HFF-Myc (cell line): ENCODE data around the gene GINS1.

ENCODE experiments used
- DNase-seq: peaks from one replicate; pipeline ENCODE4 v3.0.0-alpha.2; 2011; ENCODE audit warnings: low read depth; ENCODE audit errors: extremely low read depth
- H3K4me3 ChIP-seq: replicated peaks from 2 replicates; pipeline ENCODE4 v1.5.1; 2011; ENCODE audit warnings: low read depth, mild to moderate bottlenecking, control low read depth, low read length
- TF ChIP-seq, protein P1 (sequence below): IDR thresholded peaks from 2 replicates; pipeline ENCODE4 v1.5.1; 2012; ENCODE audit warnings: mild to moderate bottlenecking, low read depth, low read length, control low read depth; ENCODE audit errors: missing control alignments

The GINS1 gene

DNA sequence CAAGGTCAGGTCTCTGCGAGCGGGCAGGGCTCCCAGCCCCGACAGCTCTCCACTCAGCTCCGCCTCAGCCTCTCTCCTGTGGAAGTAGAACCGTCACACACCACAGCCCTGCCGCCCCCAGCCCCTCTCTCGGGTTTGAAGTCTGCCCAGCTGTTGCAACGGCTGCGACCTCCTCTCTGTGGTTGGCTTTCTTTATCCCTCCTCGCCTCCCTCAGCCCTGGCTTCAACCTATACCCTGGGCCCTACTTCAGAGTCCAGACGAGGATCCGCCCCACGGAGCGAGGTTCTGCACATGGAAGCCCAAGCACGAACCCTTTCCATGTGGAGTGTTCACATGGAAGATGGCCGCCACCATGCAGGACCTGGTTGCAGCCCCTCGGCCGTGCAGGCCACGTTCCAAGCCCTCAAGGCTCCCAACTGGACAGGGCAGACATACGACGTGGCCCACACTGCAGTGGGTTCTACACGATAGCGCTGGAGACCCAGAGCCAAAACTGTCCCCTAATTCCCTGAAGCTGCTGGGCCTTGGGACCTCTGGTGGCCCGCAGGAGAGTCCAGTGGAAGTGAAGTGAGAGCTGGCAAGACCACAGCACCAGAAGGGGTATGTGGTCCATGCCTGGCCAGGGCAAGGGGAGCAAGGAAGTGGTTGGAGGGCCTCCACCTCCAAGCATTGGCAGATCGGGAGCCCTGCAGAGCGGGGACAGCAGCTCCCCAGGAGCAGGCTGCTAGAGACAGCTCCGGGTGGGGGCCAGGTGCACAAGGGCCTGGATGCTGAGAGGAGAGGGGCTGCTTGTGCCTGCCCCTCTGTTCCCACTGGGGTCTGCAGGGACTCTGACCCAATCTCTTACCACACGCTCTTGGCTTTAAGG is 69.8 kb downstream of the GINS1 start:
- H3K4me3 ChIP-seq, result no peak overlapping the region
- TF ChIP-seq, protein P1, sequence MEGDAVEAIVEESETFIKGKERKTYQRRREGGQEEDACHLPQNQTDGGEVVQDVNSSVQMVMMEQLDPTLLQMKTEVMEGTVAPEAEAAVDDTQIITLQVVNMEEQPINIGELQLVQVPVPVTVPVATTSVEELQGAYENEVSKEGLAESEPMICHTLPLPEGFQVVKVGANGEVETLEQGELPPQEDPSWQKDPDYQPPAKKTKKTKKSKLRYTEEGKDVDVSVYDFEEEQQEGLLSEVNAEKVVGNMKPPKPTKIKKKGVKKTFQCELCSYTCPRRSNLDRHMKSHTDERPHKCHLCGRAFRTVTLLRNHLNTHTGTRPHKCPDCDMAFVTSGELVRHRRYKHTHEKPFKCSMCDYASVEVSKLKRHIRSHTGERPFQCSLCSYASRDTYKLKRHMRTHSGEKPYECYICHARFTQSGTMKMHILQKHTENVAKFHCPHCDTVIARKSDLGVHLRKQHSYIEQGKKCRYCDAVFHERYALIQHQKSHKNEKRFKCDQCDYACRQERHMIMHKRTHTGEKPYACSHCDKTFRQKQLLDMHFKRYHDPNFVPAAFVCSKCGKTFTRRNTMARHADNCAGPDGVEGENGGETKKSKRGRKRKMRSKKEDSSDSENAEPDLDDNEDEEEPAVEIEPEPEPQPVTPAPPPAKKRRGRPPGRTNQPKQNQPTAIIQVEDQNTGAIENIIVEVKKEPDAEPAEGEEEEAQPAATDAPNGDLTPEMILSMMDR, result no peak
- no peak for DNase-seq

DNA sequence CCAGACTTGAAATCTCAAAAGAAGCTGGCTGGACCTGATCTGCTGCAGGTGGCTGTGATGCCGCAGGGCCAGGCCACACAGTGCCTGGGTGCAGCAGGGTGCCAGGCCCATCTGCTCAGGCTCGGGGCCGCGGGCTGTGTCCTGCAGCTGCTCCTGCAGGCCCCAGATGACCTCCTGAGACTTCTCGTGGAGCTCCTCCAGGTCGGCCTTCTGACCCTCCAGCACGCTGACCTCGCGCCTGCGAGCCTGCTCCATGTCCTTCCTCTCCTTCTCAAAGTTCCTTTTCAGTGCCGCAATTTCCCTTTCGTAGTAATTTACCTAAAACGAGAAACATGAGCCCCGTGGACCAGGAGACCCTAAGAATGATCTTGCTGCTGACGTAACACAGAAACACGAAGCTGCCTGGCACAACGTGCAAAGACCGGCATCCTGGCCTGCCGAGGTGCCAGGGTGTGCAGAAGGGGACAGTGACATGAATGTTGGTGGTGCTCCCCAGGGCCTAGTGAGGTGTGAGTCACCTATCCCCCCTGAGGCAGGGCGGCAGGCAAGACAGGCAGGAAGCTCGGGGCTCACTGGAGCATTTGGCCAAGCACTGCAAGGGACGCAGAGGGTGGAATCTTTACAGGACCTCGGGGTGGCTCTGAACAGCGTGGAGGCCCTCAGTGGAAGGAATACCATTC is 71.6 kb downstream of the GINS1 start:
- TF ChIP-seq, protein P1, result no peak
- H3K4me3 ChIP-seq, result no peak overlapping the region
- no peak for DNase-seq

DNA sequence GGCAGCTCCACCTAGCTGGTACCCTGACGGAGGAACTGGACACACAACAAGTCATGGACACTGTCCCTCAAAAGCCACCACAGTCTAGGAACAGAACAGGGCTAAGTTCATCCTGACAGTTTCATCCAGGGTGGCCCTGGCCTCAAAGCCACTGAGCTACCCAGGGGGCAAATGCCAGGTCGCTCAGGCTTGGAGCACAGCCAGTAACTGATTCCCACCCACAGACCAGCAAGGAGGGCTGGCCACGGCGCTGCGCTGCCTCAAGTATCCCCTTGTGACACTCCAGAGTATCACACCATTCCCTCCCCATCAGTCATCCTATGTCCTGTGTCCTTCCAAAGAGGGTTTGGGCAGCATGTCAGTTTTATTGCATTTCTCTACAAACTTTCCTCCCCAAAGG is 72.2 kb downstream of the GINS1 start:
- no peak overlapping the region for H3K4me3 ChIP-seq
- TF ChIP-seq, protein P1, result no peak
- no peak for DNase-seq

DNA sequence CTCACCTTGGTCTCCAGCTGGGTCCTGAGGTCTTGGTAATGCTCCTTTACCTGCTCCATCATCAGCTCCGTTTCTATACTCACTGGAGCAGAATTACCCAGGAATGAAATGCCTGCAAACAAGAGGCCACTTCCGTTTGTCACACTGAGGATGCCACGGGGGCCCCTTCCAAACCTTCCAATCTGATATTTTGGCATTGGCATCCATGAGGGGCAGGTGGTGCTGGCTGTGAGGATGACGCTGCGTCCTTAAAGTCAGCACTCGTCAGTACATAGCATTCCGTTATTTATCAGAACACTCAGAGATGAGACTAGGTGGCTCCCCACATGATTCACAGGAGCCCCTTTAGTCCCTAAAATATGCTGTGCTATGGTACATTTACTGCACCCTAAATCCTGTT is 72.7 kb downstream of the GINS1 start:
- TF ChIP-seq, protein P1, result no peak
- no peak for DNase-seq
- H3K4me3 ChIP-seq, result no peak overlapping the region

DNA sequence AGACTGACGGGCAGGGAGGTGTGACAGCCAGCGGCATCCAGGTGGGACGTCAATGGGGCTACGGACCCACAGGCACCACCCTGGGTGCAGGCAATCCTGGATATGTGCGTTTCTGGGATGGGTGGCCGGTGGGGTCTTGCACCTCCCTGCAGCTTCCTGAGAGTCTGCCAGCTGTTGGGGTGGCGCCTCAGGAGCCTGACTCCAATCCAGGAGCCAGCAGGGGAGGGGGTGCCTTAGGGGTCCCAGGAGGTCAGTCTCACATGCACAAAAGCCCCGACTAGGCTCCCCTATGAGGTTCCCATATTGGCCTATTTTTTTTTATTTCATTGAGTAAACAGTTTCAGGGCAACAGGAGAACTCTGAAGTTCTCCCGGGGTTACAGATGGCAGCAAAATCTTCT is 73.3 kb downstream of the GINS1 start:
- DNase-seq, result no peak
- TF ChIP-seq, protein P1, result no peak
- H3K4me3 ChIP-seq, result no peak overlapping the region

DNA sequence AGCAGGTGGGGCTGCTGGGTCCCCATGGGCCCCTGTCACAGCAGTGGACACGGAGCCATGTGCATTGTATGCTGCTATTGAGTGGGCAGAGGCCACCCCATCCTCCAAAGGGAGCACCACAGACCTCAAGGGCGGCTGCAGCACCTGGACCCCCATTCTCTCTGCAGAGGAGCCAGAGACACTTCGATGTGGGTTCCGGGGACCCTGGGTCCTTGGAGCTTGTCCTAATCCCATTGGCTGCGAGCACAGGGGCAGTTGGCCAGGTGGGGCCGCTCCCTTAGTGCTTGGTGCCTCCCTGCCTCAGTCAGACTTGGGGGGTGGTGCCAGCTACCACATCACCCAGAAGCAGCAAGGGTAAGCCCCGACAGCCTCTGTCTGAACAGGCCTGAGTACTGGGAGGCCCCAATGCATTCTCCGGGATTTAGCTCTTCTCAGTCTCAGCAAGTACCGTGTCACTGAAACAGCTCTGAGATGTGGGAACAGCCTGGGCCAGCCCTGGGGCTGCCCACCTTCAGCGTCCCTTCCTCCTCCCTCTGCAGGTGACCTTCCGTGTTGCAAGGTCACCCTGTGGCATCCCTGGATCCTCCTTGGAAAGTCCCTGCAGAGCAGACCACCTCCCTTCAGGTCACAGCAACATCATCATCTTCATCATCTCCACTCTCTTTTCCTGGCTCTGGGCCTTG is 73.9 kb downstream of the GINS1 start:
- H3K4me3 ChIP-seq, result no peak overlapping the region
- TF ChIP-seq, protein P1, result peak; percentile 17
- DNase-seq, result no peak
